Measurements from ENCODE around the gene IRF4.

Gene IRF4

GRCh38 chr6:362924-363249 is 28.7 kb upstream of the IRF4 start:
- H3K9me3 ChIP-seq (ENCODE audit: insufficient read depth, low read depth, low read length) = no peaks in the 10 kb centered on the region; the same call in 1 of the 2 replicates
- H3K36me3 ChIP-seq (ENCODE audit: insufficient read depth, low read length) = no peaks in the 10 kb centered on the region
- H4K20me1 ChIP-seq (ENCODE audit: insufficient read depth, low read length, poor library complexity, severe bottlenecking) = no peaks in the 10 kb centered on the region
- H3F3A ChIP-seq (ENCODE audit: low read depth) = no peaks in the 10 kb centered on the region
- no peak overlapping the region for H3K4me3 ChIP-seq (ENCODE audit: low read length, poor library complexity, severe bottlenecking)
- H3K27me3 ChIP-seq (ENCODE audit: insufficient read depth, low read length, poor library complexity, severe bottlenecking) = no peaks in the 10 kb centered on the region
- H3K4me2 ChIP-seq (ENCODE audit: low read depth, low read length, poor library complexity, severe bottlenecking) = no peak overlapping the region
- peaks cover 4% of the 10 kb centered on the region for H3K4me1 ChIP-seq (ENCODE audit: insufficient read depth, low read length, poor library complexity, severe bottlenecking)
- TF ChIP-seq CTCF (conservative IDR thresholded peaks at IDR 0.05; ENCODE audit: low read length) = no peak
- no peak for TF ChIP-seq EZH2phosphoT487 (IDR thresholded peaks at IDR 0.05; ENCODE audit: borderline replicate concordance)
- no peaks in the 10 kb centered on the region for H3K9me2 ChIP-seq (replicated peaks; ENCODE audit: low read depth, low read length)
- no peak overlapping the region for H2AFZ ChIP-seq (ENCODE audit: low read length)
- no peaks in the 10 kb centered on the region for H3K79me2 ChIP-seq (ENCODE audit: insufficient read depth, low read length)
- no peak overlapping the region for H3K9ac ChIP-seq (ENCODE audit: low read depth, low read length, poor library complexity, severe bottlenecking)

GRCh38 chr6:363291-363690 is 28.3 kb upstream of the IRF4 start:
- H3K36me3 ChIP-seq (ENCODE audit: insufficient read depth, low read length) = no peaks in the 10 kb centered on the region
- H3K4me3 ChIP-seq (ENCODE audit: low read length, poor library complexity, severe bottlenecking) = no peak overlapping the region
- no peak overlapping the region for H2AFZ ChIP-seq (ENCODE audit: low read length)
- no peak overlapping the region for H3K4me2 ChIP-seq (ENCODE audit: low read depth, low read length, poor library complexity, severe bottlenecking)
- H3K27me3 ChIP-seq (ENCODE audit: insufficient read depth, low read length, poor library complexity, severe bottlenecking) = no peaks in the 10 kb centered on the region
- TF ChIP-seq CTCF (conservative IDR thresholded peaks at IDR 0.05; ENCODE audit: low read length) (no peak), EZH2phosphoT487 (IDR thresholded peaks at IDR 0.05; ENCODE audit: borderline replicate concordance) (no peak)
- no peaks in the 10 kb centered on the region for H4K20me1 ChIP-seq (ENCODE audit: insufficient read depth, low read length, poor library complexity, severe bottlenecking)
- H3K4me1 ChIP-seq (ENCODE audit: insufficient read depth, low read length, poor library complexity, severe bottlenecking) = peaks cover 4% of the 10 kb centered on the region
- H3K9me2 ChIP-seq (replicated peaks; ENCODE audit: low read depth, low read length) = no peaks in the 10 kb centered on the region
- H3F3A ChIP-seq (ENCODE audit: low read depth) = no peaks in the 10 kb centered on the region
- H3K79me2 ChIP-seq (ENCODE audit: insufficient read depth, low read length) = no peaks in the 10 kb centered on the region
- no peaks in the 10 kb centered on the region; the same call in 1 of the 2 replicates for H3K9me3 ChIP-seq (ENCODE audit: insufficient read depth, low read depth, low read length)
- H3K9ac ChIP-seq (ENCODE audit: low read depth, low read length, poor library complexity, severe bottlenecking) = no peak overlapping the region

GRCh38 chr6:363909-364308 is 27.6 kb upstream of the IRF4 start:
- H3K4me1 ChIP-seq (ENCODE audit: insufficient read depth, low read length, poor library complexity, severe bottlenecking) = peaks cover 4% of the 10 kb centered on the region
- H3K4me2 ChIP-seq (ENCODE audit: low read depth, low read length, poor library complexity, severe bottlenecking) = no peak overlapping the region
- no peaks in the 10 kb centered on the region for H3K9me2 ChIP-seq (replicated peaks; ENCODE audit: low read depth, low read length)
- H3K27me3 ChIP-seq (ENCODE audit: insufficient read depth, low read length, poor library complexity, severe bottlenecking) = no peaks in the 10 kb centered on the region
- no peak for TF ChIP-seq EZH2phosphoT487 (IDR thresholded peaks at IDR 0.05; ENCODE audit: borderline replicate concordance)
- TF ChIP-seq CTCF (conservative IDR thresholded peaks at IDR 0.05; ENCODE audit: low read length) = no peak
- H4K20me1 ChIP-seq (ENCODE audit: insufficient read depth, low read length, poor library complexity, severe bottlenecking) = no peaks in the 10 kb centered on the region
- no peaks in the 10 kb centered on the region for H3K79me2 ChIP-seq (ENCODE audit: insufficient read depth, low read length)
- H3K9me3 ChIP-seq (ENCODE audit: insufficient read depth, low read depth, low read length) = no peaks in the 10 kb centered on the region; the same call in 1 of the 2 replicates
- H2AFZ ChIP-seq (ENCODE audit: low read length) = no peak overlapping the region
- H3F3A ChIP-seq (ENCODE audit: low read depth) = no peaks in the 10 kb centered on the region
- no peaks in the 10 kb centered on the region for H3K36me3 ChIP-seq (ENCODE audit: insufficient read depth, low read length)
- H3K9ac ChIP-seq (ENCODE audit: low read depth, low read length, poor library complexity, severe bottlenecking) = no peak overlapping the region
- H3K4me3 ChIP-seq (ENCODE audit: low read length, poor library complexity, severe bottlenecking) = no peak overlapping the region

Data from Loucy (cell line).